ENCODE measurements around the gene HOXC6.

The HOXC6 gene

DNA sequence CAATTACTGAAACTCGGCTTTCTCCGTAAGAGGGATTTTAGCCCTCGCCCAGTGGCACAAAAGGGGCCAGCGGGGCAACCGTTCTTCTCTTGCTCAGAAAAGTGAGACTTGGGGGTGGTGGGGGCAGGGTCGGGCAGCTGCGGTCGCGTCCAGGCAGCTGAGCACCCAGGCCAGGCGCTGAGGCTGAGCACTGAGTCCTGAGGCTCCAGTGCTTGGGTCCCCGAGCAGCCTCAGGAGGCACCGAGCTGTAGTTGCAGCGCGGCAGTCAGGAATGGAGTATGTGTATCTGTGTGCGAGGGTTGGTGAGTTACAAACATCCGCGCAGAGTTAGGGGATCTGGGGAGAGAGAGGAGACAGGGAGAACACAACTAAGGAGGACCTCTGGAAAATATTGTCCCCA, 4.1 kb upstream of the HOXC6 start:
- TF ChIP-seq, protein P1, sequence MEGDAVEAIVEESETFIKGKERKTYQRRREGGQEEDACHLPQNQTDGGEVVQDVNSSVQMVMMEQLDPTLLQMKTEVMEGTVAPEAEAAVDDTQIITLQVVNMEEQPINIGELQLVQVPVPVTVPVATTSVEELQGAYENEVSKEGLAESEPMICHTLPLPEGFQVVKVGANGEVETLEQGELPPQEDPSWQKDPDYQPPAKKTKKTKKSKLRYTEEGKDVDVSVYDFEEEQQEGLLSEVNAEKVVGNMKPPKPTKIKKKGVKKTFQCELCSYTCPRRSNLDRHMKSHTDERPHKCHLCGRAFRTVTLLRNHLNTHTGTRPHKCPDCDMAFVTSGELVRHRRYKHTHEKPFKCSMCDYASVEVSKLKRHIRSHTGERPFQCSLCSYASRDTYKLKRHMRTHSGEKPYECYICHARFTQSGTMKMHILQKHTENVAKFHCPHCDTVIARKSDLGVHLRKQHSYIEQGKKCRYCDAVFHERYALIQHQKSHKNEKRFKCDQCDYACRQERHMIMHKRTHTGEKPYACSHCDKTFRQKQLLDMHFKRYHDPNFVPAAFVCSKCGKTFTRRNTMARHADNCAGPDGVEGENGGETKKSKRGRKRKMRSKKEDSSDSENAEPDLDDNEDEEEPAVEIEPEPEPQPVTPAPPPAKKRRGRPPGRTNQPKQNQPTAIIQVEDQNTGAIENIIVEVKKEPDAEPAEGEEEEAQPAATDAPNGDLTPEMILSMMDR (conservative IDR thresholded peaks at IDR 0.05; ENCODE audit: low read depth, low read length): no peak
- DNase-seq (ENCODE audit: low read depth): no peak
- no peak overlapping the region for H3K4me3 ChIP-seq (ENCODE audit: low read depth, low read length)

DNA sequence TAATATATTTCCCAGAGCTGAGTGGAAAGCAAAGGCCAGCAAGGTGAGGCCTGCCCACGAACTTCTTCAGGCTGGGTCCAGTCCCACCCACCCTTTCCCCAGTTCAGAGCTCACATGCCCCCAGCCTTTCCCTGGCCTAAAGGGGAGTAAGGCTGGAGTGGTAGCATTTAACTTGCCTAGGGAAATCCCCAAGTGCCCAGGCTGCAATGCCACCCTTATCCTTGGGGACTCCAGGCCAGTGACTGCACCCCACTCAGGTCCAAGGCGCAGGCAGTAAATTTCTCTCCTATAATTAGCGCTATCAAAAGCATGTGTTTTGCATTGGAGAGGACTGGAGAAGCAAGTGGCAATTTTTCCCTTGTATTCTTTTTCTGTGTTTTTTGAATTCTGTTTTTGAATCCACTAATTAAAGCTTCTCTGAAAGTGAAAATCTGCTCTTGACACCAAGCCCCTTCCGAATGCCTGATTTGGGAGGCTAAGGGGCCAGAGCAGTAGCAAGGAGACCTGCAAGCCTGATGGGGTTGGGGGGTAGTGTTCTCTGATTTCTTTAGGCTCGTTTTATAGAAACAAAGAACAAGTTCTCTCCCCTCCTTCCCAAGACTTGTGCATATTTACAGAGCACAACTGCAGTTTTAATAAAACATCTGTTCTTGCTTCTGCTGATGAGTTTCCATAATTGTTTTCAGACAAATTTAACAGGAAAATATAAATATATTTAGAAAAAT, 3.5 kb upstream of the HOXC6 start:
- TF ChIP-seq, protein P1 (conservative IDR thresholded peaks at IDR 0.05; ENCODE audit: low read depth, low read length): no peak
- DNase-seq (ENCODE audit: low read depth): no peak
- H3K4me3 ChIP-seq (ENCODE audit: low read depth, low read length): no peak overlapping the region

DNA sequence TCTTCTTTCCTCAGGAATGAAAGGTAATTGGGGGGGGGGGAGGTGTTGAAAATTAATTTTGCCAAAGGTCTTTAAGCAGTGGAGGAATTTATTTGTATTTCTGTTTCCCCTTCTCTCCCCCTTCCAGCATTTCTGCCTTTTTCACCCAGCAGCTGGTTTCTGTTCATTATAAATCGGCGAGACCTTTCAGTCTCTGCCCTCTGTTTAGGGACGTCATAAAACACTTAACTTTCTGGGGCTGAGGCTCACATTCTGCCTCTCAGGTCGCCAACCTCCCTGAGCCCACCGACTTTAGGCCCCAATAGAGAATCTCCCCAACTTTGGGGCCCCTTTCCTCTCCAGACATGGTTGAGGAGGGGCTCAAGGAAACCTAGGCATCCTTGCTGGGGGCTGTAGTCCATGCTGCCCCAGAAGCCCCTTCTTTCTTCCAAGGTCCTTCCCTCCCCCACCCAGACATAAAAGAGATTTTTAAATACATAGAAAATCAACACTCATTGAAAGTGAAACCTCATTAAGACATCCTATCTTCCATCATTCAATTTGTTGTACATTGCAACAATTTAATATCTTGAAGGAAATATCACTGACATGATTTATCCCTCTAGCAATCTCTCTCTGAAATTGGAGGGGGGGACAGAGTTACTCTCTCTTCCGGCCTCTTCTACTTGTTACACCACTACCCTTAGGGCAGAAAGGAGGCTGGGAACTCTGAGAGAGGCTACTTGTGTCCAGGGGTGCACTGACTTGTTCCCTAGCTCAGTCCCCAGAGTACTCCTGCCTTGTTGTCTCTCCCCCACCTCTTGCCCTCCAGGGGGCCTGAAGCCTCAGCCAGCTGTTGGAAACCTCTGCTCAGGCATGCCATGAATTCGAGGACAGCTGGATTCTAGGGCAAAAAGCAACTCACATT, 2.5 kb upstream of the HOXC6 start:
- no peak for DNase-seq (ENCODE audit: low read depth)
- no peak overlapping the region for H3K4me3 ChIP-seq (ENCODE audit: low read depth, low read length)
- TF ChIP-seq, protein P1 (conservative IDR thresholded peaks at IDR 0.05; ENCODE audit: low read depth, low read length): no peak

DNA sequence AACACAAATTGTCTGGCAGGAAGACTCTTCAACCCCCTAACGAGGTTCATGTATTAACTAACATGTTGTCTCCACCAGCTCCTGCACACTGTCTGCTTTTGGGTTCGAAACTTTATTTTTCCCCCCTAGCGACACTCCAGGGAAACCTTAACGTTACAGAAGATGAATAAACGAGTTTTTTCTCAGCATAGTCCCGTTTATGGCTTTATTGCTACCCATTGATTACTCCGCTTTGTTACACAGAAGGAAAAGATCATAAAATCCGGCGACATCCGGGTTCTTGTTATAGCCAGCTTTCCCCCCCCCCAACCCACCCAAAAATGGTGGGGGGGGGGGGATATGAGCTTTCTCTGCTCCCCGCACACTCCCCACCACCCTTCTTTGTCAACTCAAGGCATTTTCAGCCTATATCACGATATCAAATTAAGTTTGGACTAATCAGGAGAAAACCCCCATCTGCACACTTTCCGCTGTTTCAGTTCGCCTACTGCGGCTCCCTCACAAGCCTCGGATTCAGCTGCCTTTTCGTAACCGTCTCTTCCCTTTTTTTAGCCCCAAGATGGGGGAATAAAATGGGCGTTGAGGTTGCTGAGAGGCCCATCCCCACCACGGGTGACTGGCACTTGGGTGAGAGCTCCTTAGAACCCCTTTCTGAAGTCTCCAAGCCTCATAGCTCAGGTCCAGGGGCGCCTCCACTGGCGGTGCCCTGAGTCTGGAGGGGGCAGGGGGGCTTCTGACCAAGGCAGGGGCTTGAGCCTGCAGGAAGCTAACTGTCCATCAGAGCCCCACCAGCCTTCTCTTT, 1.4 kb upstream of the HOXC6 start:
- TF ChIP-seq, protein P1 (conservative IDR thresholded peaks at IDR 0.05; ENCODE audit: low read depth, low read length): no peak
- H3K4me3 ChIP-seq (ENCODE audit: low read depth, low read length): no peak overlapping the region
- DNase-seq (ENCODE audit: low read depth): no peak

DNA sequence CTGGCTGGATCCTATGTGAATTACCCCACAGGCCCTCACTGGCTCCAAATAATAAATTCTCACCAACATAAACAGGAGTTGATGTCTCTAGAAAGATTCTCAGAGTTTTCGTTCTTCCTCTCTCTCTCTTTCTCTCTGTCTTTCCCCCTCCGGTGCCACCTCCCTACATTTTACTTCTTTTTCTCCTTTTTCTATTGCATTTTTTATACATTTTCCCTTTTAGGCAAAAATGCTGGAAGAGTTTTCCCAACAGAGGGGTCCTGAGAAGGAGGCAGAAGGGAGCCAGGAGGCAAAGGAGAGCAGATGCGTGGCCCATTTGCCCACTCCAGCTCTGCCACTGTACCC, 826 bp upstream of the HOXC6 start:
- DNase-seq (ENCODE audit: low read depth): no peak
- H3K4me3 ChIP-seq (ENCODE audit: low read depth, low read length): no peak overlapping the region
- TF ChIP-seq, protein P1 (conservative IDR thresholded peaks at IDR 0.05; ENCODE audit: low read depth, low read length): no peak

DNA sequence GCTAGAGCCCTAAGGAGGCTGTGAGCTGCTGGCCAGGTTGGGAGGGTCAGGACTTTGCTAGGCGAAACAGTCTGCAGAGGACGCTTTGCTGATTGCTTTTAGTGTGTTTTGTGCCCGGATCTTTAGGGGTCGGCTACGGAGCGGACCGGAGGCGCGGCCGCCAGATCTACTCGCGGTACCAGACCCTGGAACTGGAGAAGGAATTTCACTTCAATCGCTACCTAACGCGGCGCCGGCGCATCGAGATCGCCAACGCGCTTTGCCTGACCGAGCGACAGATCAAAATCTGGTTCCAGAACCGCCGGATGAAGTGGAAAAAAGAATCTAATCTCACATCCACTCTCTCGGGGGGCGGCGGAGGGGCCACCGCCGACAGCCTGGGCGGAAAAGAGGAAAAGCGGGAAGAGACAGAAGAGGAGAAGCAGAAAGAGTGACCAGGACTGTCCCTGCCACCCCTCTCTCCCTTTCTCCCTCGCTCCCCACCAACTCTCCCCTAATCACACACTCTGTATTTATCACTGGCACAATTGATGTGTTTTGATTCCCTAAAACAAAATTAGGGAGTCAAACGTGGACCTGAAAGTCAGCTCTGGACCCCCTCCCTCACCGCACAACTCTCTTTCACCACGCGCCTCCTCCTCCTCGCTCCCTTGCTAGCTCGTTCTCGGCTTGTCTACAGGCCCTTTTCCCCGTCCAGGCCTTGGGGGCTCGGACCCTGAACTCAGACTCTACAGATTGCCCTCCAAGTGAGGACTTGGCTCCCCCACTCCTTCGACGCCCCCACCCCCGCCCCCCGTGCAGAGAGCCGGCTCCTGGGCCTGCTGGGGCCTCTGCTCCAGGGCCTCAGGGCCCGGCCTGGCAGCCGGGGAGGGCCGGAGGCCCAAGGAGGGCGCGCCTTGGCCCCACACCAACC, 1.5 kb downstream of the HOXC6 start:
- no peak overlapping the region for H3K4me3 ChIP-seq (ENCODE audit: low read depth, low read length)
- TF ChIP-seq, protein P1 (conservative IDR thresholded peaks at IDR 0.05; ENCODE audit: low read depth, low read length): no peak
- no peak for DNase-seq (ENCODE audit: low read depth)

Measured in choroid plexus epithelial cell (primary cell).